UCSD-AML1 (cell line): ENCODE results near the gene TMBIM1.
A peak's percentile ranks its signal among the peaks of the same experiment; 100 is the strongest.

Experiments
- DNase-seq: peaks from one replicate; lab custom pipeline; 2025; ENCODE audit not compliant: unreplicated experiment; lab: John Stamatoyannopoulos, UW

The TMBIM1 gene

GRCh38 chr2:218259099-218259961, 33.0 kb downstream of the TMBIM1 start:
- DNase-seq = no peak

GRCh38 chr2:218257390-218257981, 34.8 kb downstream of the TMBIM1 start:
- peak; percentile 56 for DNase-seq

- DNase-seq = no peak
These were observed 35.5 kb downstream of the TMBIM1 start for GRCh38 chr2:218256612-218257350.

- DNase-seq = no peak
These were observed 36.9 kb downstream of the TMBIM1 start for GRCh38 chr2:218255446-218255845.

- DNase-seq = no peak
These were observed 39.1 kb downstream of the TMBIM1 start for GRCh38 chr2:218253232-218253625.

- DNase-seq = no peak
These were observed 39.6 kb downstream of the TMBIM1 start for GRCh38 chr2:218252509-218253231.

- DNase-seq = no peak
These were observed 42.6 kb downstream of the TMBIM1 start for GRCh38 chr2:218249691-218250090.

- DNase-seq = no peak
These were observed 47.1 kb downstream of the TMBIM1 start for GRCh38 chr2:218245214-218245613.

- DNase-seq = no peak
These were observed 47.6 kb downstream of the TMBIM1 start for GRCh38 chr2:218244665-218245064.

- DNase-seq = no peak
These were observed 48.1 kb downstream of the TMBIM1 start for GRCh38 chr2:218244204-218244603.

- no peak for DNase-seq
These were observed 53.4 kb downstream of the TMBIM1 start for GRCh38 chr2:218238887-218239286.

GRCh38 chr2:218236829-218237228, 55.5 kb downstream of the TMBIM1 start:
- no peak for DNase-seq

- no peak for DNase-seq
These were observed 57.3 kb downstream of the TMBIM1 start for GRCh38 chr2:218235017-218235416.

GRCh38 chr2:218234521-218234920, 57.8 kb downstream of the TMBIM1 start:
- no peak for DNase-seq

GRCh38 chr2:218233543-218233942, 58.8 kb downstream of the TMBIM1 start:
- DNase-seq = no peak

GRCh38 chr2:218230882-218231281, 61.4 kb downstream of the TMBIM1 start:
- DNase-seq = no peak

GRCh38 chr2:218229851-218230250, 62.5 kb downstream of the TMBIM1 start:
- no peak for DNase-seq

GRCh38 chr2:218229239-218229638, 63.1 kb downstream of the TMBIM1 start:
- no peak for DNase-seq

GRCh38 chr2:218228366-218229090, 63.8 kb downstream of the TMBIM1 start:
- DNase-seq = no peak

- DNase-seq = no peak
These were observed 65.4 kb downstream of the TMBIM1 start for GRCh38 chr2:218226903-218227302.
